ENCODE data around the gene PTGES3.
"Not testable (repeated sequence)": the region's sequence is repeated elsewhere in the genome, so short reads cannot be mapped to it uniquely, and the experiment has no call there.

PTGES3 gene
- long read RNA-seq, donor 1, transcript PTGES3-201 (8 exons, 1,920 nt), result major isoform, 103 of 173 reads
- long read RNA-seq, donor 1, transcript PTGES3-202 (7 exons, 1,547 nt), result minor isoform, 10 of 173 reads
- long read RNA-seq, donor 1, partial matches to known transcripts, result 52 of 173 reads
- long read RNA-seq, donor 1, other reads (novel, unspliced or antisense), result 5 of 173 reads
- long read RNA-seq, donor 2, transcript PTGES3-201 (8 exons, 1,920 nt), result major isoform, 87 of 128 reads
- long read RNA-seq, donor 2, partial matches to known transcripts, result 37 of 128 reads
- long read RNA-seq, donor 2, other reads (novel, unspliced or antisense), result 0 of 128 reads
- long read RNA-seq, donor 3, transcript PTGES3-201 (8 exons, 1,920 nt), result major isoform, 60 of 63 reads
- long read RNA-seq, donor 3, partial matches to known transcripts, result 0 of 63 reads
- long read RNA-seq, donor 3, other reads (novel, unspliced or antisense), result 0 of 63 reads
- long read RNA-seq, donor 4, transcript PTGES3-202 (7 exons, 1,547 nt), result minor isoform, 5 of 124 reads
- long read RNA-seq, donor 4, transcript PTGES3-201 (8 exons, 1,920 nt), result major isoform, 103 of 124 reads
- long read RNA-seq, donor 4, partial matches to known transcripts, result 7 of 124 reads
- long read RNA-seq, donor 4, other reads (novel, unspliced or antisense), result 6 of 124 reads
- long read RNA-seq, donor 5, transcript PTGES3-201 (8 exons, 1,920 nt), result major isoform, 89 of 112 reads
- long read RNA-seq, donor 5, partial matches to known transcripts, result 12 of 112 reads
- long read RNA-seq, donor 5, other reads (novel, unspliced or antisense), result 5 of 112 reads
- long read RNA-seq, donor 6, transcript PTGES3-202 (7 exons, 1,547 nt), result minor isoform, 5 of 134 reads
- long read RNA-seq, donor 6, transcript PTGES3-201 (8 exons, 1,920 nt), result major isoform, 101 of 134 reads
- long read RNA-seq, donor 6, partial matches to known transcripts, result 24 of 134 reads
- long read RNA-seq, donor 6, other reads (novel, unspliced or antisense), result 0 of 134 reads
- long read RNA-seq, donor 7, transcript PTGES3-202 (7 exons, 1,547 nt), result minor isoform, 7 of 221 reads
- long read RNA-seq, donor 7, transcript PTGES3-201 (8 exons, 1,920 nt), result major isoform, 150 of 221 reads
- long read RNA-seq, donor 7, transcript PTGES3-204 (7 exons, 1,017 nt), result minor isoform, 6 of 221 reads
- long read RNA-seq, donor 7, partial matches to known transcripts, result 43 of 221 reads
- long read RNA-seq, donor 7, other reads (novel, unspliced or antisense), result 15 of 221 reads
- long read RNA-seq, donor 8, transcript PTGES3-201 (8 exons, 1,920 nt), result major isoform, 86 of 97 reads
- long read RNA-seq, donor 8, partial matches to known transcripts, result 6 of 97 reads
- long read RNA-seq, donor 8, other reads (novel, unspliced or antisense), result 0 of 97 reads

DNA sequence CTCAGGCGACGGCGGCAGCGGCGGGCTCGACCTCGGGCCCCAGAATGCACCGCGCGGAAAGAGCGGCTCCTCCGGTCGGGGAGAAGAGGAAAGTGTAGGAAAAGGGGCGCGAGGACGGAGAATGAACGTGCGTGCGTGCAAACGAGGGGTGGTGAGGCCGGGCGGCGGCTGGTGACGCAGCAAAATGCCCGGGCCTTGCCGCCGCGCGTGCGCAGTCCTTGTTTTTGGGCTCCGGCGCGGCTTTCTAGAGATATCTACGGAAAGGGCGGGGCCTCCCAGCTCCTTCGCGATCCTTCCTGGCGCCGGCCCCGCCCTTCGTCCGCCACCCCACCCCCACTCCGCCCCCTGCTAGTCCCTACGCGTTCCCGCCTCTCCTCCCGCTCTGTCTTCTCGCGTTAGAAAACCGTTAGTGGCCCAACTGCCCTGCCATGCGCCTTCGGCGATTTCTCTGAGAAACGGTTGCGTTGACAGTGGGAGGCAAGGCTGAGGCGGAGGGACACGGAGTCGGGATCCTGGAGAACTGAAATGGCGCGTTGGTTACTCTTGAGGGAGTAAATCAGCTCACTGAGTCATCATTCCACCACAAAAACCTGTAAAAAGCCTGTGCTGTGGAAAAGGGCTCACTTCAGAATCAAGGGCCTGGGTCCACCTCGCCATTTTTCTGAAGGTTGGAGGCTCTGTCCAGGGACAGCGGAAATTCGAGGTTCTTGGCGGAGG lies at the start of gene PTGES3:
Gene PTGES3, minus strand, starts transcription at position 156 of the 717 bp plus-strand sequence. CDS start 285 bp downstream, outside the sequence.
- peak; percentile 98 for DNase-seq

DNA sequence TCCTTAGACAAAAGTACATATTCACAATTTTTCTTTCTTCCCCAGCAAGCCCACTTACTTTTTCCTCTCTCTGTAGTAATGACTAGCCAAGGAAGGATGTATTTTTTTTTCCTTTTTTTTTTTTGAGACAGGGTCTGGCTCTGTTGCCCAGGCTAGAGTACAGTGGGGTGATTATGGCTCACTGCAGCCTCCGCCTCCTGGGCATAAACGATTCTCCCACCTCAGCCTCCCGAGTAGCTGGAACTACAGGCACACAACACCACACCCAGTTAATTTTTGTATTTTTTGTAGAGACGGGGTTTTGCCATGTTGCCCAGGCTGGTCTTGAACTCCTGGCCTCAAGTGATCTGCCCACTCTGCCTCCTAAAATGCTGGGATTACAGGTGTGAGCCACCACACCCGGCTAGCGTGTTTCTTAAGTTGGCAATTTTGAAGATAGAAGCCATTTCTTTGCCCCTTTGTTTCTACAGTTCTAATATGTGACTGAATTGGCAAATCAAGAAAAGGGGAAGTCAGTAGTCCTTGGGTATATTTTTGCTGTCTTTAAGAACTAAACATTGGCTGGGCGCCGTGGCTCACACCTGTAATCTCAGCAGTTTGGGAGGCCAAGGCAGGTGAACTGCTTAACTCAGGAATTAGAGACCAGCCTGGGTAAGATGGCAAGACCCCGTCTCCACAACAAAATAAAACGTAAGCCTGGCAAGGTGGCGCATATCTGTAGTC lies 40.2 kb upstream of the PTGES3 start:
- DNase-seq, result no peak

- not testable (repeated sequence) for DNase-seq
Observed at GRCh38 chr12:56726196-56726675, 38.2 kb upstream of the PTGES3 start.

- DNase-seq, result no peak
Observed at GRCh38 chr12:56725723-56726102, 37.6 kb upstream of the PTGES3 start.

DNA sequence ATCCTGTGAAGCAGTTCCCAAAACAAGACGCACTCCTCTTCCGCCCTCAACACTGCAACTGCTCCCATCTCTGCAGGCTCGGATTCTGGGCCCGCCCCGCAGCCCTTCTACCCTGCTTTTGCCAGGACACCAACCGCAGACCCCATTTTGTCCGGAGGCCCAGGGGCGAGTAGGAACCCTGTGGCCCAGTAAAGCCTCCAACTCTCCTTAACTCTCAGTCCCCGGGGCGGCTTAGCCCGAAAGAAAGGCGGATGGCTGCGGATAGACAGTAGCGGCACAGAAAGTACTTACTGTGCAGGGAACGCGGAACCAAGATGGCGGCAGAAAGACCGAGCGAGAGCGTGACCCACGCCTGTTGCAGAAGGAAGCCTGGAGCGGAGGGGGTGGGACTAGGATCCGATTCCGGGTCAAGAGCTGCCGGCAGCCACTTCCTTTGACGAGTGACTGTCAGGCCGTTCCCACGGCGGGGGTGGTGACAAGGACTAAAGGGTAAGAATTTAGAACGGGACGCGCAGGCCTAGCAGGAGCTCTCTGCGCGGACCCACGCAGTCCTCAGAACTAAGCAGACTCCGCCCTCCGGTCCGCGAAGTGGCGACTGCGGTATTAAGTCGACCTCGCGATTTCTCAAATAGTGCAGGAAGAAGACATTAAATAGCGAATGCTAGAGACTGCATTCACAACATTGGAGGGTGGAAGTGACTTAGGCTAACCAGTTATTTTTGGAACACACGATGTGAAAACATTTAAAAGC lies 37.1 kb upstream of the PTGES3 start, which contains the start of gene NACA:
Gene NACA, minus strand, starts transcription at position 328 of the 751 bp plus-strand sequence. CDS start 778 bp downstream, outside the sequence.
- DNase-seq, result peak; percentile 95

- DNase-seq, result no peak
Observed at GRCh38 chr12:56724701-56724971, 36.6 kb upstream of the PTGES3 start.

DNA sequence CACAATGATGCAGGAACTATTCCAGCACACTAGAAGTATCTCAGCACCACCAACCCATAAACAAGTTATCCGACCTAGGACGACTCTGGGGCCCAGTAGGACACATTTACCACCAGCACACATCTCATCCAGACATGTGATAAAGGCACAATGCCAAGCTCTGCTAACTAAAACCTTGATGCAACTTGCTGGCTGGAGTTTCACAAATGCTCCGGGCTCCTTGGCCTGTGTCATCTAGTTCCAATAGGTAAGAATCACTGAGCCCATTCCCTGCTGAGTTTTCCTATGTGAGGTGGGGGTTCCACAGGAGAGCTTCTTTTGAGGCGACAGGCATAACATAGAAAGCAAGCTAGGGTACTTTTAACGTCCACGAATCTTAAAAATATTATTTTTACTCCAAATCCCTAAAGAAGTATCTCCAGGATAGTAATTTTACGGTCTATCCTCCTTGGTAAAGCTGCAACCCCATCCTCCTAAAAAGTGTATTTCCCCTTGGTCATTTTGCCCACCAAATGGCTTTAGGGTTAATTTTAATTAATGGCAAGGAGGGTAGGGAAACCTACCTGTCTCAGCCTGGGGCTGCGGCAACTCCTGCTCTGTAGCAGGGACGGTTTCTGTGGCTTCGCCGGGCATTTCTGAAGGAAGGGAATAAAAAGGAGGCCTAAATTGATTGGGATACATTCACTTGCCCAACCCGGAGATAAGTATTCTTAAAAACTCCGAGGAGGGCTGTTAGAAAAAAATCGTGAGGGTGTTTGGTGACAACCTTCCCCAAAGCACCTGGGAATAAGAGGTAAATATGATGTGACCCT lies 36.0 kb upstream of the PTGES3 start:
- DNase-seq, result no peak

- no peak for DNase-seq
Observed at GRCh38 chr12:56723352-56723751, 35.3 kb upstream of the PTGES3 start.

GRCh38 chr12:56722832-56723231 lies 34.7 kb upstream of the PTGES3 start:
- DNase-seq, result no peak

GRCh38 chr12:56721721-56722120 lies 33.6 kb upstream of the PTGES3 start:
- no peak for DNase-seq

DNA sequence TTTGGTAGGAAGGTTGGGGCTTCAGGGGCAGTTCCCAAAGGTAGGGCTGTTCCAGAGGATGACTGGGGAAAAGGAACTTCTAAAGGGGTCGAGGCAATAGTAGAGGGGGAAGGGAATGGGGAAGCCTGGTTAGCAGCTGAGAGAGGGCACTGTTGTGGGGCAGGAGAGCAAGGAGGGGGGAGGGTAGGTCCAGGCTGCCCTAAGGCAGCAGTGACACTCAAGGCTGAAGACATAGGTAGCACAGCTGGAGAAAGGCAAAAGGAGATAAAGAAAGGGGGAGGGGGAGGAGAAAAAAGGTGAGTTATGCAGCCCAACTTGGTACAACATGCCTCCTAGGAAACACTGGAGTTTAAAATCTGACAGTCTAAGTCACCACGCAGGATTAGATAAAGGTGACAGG lies 33.1 kb upstream of the PTGES3 start:
- no peak for DNase-seq

GRCh38 chr12:56720731-56721151 lies 32.7 kb upstream of the PTGES3 start:
- DNase-seq, result no peak

GRCh38 chr12:56719056-56719455 lies 31.0 kb upstream of the PTGES3 start:
- DNase-seq, result no peak

DNA sequence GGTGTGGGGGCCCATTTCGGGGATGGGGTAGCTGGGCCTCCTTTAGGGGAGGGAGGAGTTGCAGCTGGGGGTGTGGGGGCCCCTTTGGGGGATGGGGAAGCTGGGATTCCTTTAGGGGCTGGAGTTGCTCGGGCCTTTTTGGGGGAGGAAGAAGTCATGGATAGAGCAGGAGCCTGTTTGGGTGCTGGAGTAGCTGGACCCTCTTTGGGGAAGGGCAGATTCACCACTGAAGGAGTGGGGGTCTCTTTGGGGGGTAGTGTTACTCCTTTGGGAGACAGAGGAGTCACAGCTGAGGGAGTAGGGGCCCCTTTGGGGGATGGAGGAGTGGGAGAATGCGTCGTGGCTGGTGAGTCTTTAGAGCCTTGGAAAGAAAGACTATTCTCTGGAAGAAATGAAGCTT lies 30.6 kb upstream of the PTGES3 start:
- DNase-seq, result no peak

DNA sequence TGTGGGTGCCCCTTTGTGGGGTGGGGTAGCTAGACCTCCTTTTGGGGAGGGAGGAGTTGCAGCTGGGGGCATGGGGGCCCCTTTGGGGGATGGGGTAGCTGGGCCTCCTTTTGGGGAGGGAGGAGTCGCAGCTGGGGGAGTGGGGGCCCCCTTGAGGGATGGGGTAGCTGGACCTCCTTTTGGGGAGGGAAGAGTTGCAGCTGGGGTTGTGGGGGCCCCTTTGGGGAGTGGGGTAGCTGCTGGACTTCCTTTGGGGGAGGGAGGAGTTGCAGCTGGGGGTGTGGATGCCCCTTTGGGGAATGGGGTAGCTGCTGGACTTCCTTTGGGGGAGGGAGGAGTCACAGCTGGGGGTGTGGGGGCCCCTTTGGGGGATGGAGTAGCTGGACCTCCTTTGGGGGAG lies 30.1 kb upstream of the PTGES3 start:
- DNase-seq, result no peak

DNA sequence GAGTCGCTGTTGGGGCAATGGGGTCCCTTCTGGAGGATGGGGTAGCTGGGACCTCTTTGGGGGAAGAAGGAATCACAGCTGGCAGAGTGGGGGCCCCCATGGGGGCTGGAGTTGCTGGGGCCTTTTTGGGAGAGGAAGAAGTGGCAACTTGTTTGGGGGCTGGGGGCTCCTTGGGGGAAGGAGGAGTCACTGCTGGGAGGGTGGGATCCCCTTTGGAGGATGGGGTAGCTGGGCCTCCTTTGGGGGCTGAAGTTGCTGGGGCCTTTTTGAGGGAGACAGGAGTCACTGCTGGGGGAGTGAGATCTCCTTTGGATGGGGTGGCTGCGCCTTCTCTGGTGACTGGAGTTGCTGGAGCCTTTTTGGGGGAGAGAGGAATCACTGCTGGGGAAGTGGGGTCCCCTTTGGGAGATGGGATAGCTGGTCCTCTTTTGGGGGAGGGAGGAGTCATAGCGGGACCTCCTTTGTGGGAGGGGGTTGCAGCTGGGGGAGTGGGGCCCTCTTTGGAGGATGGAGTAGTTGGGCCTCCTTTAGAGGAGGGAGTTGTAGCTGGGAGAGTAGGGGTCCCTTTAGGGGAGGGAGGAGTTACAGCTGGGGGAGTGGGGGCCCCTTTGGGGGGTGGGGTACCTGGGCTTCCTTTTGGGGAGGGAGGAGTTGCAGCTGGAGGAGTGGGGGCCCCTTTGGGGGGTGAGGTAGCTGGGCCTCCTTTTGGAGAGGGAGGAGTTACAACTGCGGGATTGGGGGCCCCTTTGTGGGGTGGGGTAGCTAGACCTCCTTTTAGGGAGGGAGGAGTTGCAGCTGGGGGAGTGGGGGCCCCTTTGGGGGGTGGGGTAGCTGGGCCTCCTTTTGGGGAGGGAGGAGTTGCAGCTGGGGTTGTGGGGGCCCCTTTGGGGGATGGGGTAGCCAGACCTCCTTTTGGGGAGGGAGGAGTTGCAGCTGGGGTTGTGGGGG lies 29.1 kb upstream of the PTGES3 start:
- DNase-seq, result no peak

DNA sequence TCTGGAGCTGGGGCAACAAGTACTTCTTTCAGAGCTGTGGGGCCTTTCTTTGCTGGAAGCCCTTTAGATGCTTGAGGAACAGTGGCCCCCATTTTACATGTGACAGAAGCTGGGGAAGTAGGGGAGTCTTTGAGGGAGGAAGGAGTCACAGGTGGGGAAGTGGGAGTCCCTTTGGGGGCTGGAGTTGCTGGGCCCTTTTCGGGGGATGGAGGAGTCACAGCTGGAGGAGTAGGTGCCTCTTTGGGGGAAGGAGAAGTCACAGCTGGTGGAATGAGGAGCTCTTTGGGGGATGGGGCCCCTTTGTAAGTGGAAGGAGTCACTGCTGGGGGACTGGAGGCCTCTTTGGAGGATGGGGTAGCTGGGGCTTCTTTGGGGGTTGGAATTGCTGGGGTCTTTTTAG lies 28.4 kb upstream of the PTGES3 start:
- no peak for DNase-seq

GRCh38 chr12:56715798-56716197 lies 27.7 kb upstream of the PTGES3 start:
- DNase-seq, result no peak

Data from right kidney (tissue), 9 donors.